OCI-LY7 (cell line): ENCODE measurements around the gene UQCRC1. TPM values are rescaled to one million over a fixed set of nuclear protein-coding genes. Genes with fewer than 3 reads are reported as not detected.

ENCODE experiments used
- BruUV-seq: library from RNA; stranded (reverse); fragments of 400-500 nt; replicated peaks from 2 replicates; lab custom pipeline; 2021; lab: Mats Ljungman, UMichigan
- CTCF ChIA-PET: fragments of 300-600 bp; sonication (Branson Sonifier 250); formaldehyde crosslinking; loops from one replicate; lab custom pipeline; 2022; ENCODE audit warnings: antibody characterized with exemption; ENCODE audit not compliant: unreplicated experiment; lab: Charles Lee
- POLR2A ChIA-PET: fragments of 300-600 bp; sonication (Branson Sonifier 250); formaldehyde crosslinking; loops from one replicate; lab custom pipeline; 2022; ENCODE audit warnings: antibody characterized with exemption; lab: Charles Lee
- DNase-seq: peaks from one replicate; pipeline ENCODE4 v3.0.0-alpha.2; 2015; ENCODE audit warnings: low spot score
- H2AFZ ChIP-seq: fragments of 200-600 bp; sonication (generic), shearing (Covaris generic); 2 replicates; pipeline ENCODE4 v1.6.1; 2014; ENCODE audit warnings: mild to moderate bottlenecking, antibody characterized with exemption, low read length, moderate library complexity
- H3K27ac ChIP-seq: fragments of 200-600 bp; sonication (generic); 2 replicates; pipeline ENCODE4 v1.5.1; 2014; ENCODE audit warnings: mixed run types, low read depth, mild to moderate bottlenecking, moderate library complexity, low read length, inconsistent platforms; ENCODE audit not compliant: poor library complexity, severe bottlenecking
- H3K36me3 ChIP-seq: fragments of 200-600 bp; sonication (generic); 2 replicates; pipeline ENCODE4 v1.6.1; 2014; ENCODE audit warnings: mild to moderate bottlenecking, antibody characterized with exemption, low read length, moderate library complexity, mixed read lengths; ENCODE audit not compliant: insufficient read depth
- H3K4me1 ChIP-seq: fragments of 200-600 bp; sonication (generic); 2 replicates; pipeline ENCODE4 v1.5.1; 2014; ENCODE audit warnings: mild to moderate bottlenecking, low read length; ENCODE audit not compliant: insufficient read depth, poor library complexity, severe bottlenecking
- H3K4me2 ChIP-seq: fragments of 200-600 bp; sonication (generic); 2 replicates; pipeline ENCODE4 v1.6.1; 2014; ENCODE audit warnings: mild to moderate bottlenecking, low read length
- H3K4me3 ChIP-seq: fragments of 200-600 bp; sonication (generic); 2 replicates; pipeline ENCODE4 v1.5.1; 2014; ENCODE audit warnings: mild to moderate bottlenecking, low read depth, low read length; ENCODE audit not compliant: poor library complexity, severe bottlenecking
- H3K79me2 ChIP-seq: fragments of 200-600 bp; sonication (generic); 2 replicates; pipeline ENCODE4 v1.6.1; 2016; ENCODE audit warnings: low read depth, mild to moderate bottlenecking, low read length, moderate library complexity, mixed read lengths; ENCODE audit not compliant: insufficient read depth
- H3K9me2 ChIP-seq: fragments of 200-600 bp; sonication (generic); 2 replicates; pipeline ENCODE4 v1.6.1; 2016; ENCODE audit warnings: mild to moderate bottlenecking, low read length, mixed read lengths; ENCODE audit not compliant: insufficient read depth
- H3K9me3 ChIP-seq: fragments of 200-600 bp; sonication (generic); 2 replicates; pipeline ENCODE4 v1.6.1; 2014; ENCODE audit warnings: mild to moderate bottlenecking, mixed run types, low read length, mixed read lengths
- H4K20me1 ChIP-seq: fragments of 200-600 bp; sonication (generic); 2 replicates; pipeline ENCODE4 v1.6.1; 2014; ENCODE audit warnings: mild to moderate bottlenecking, antibody characterized with exemption, low read length, moderate library complexity, mixed read lengths; ENCODE audit not compliant: insufficient read depth
- CTCF ChIP-seq: fragments of 200-600 bp; sonication (generic); conservative IDR thresholded peaks from 2 replicates; pipeline ENCODE4 v1.5.1; 2014; ENCODE audit warnings: mild to moderate bottlenecking, antibody characterized with exemption, low read length, moderate library complexity, mixed read lengths
- EZH2phosphoT487 ChIP-seq: fragments of 200-600 bp; sonication (generic); IDR thresholded peaks from 2 replicates; pipeline ENCODE4 v1.6.1; 2018; ENCODE audit warnings: low read depth, borderline replicate concordance, mild to moderate bottlenecking, mixed run types, antibody characterized with exemption, low read length, moderate library complexity, mixed read lengths
- intact Hi-C: fragments of 100-400 bp; cut with micrococcal nuclease; formaldehyde crosslinking; loops from one replicate; pipeline ENCODE4 v1.10.0; 2022; ENCODE audit not compliant: unreplicated experiment
- total RNA-seq, 2 experiments: library from RNA; depleted of rRNA in 1 of 2; stranded (reverse); fragments of >200 nt in 1 of 2; shearing (Covaris generic) in 1 of 2; gene quantifications; 2 replicates each; pipeline ENCODE4 v1.2.3, GENCODE V29; 2014 to 2022

The UQCRC1 gene
- total RNA-seq, 2 experiments from 2014 or later = 125 to 194 TPM

DNA sequence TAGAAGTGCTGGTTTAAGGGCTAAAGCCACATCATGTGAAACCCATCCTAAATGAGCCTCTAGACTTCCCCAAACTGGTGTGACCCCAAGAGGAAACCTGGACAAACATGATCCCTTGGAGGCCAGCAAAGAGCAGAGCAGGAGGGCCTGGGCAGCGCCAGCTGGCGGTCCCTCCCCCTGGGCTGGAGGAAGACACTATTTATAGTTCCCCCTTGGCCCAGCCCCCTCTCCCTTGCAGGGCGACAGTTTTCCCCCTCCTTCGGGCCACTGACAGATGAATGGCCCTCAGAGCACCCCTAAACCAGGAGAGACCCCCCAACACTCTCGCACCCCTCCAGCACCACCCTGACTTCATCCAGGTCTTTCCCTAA is 48.8 kb downstream of the UQCRC1 start:
- peak overlapping the region; percentile 35; the same call in 1 of the 2 replicates for H3K4me2 ChIP-seq
- peak overlapping the region; percentile 0 for H3K27ac ChIP-seq
- no peaks in the 10 kb centered on the region for H3K36me3 ChIP-seq
- H3K79me2 ChIP-seq = no peaks in the 10 kb centered on the region
- H3K9me2 ChIP-seq = no peaks in the 10 kb centered on the region
- TF ChIP-seq CTCF (no peak), EZH2phosphoT487 (no peak)
- H3K9me3 ChIP-seq = no peaks in the 10 kb centered on the region
- H4K20me1 ChIP-seq = no peaks in the 10 kb centered on the region
- H3K4me1 ChIP-seq = peaks cover 46% of the 10 kb centered on the region
- POLR2A ChIA-PET = no interaction called here
- CTCF ChIA-PET = interaction anchor here (0.6 to 0.8 kb wide), 2 partner anchors 29 to 88 kb away, joined by 3 to 4 read pairs; no protein-coding TSS in a partner anchor
- no peak overlapping the region for H3K4me3 ChIP-seq
- intact Hi-C loops = loop anchor here (5.0 kb wide), 1 partner anchor 102 kb away; the partner anchor contains the start of gene CELSR3
- BruUV-seq = no TSS peak
- H2AFZ ChIP-seq = peak overlapping the region; percentile 22; the same call in 1 of the 2 replicates
- no peak for DNase-seq

DNA sequence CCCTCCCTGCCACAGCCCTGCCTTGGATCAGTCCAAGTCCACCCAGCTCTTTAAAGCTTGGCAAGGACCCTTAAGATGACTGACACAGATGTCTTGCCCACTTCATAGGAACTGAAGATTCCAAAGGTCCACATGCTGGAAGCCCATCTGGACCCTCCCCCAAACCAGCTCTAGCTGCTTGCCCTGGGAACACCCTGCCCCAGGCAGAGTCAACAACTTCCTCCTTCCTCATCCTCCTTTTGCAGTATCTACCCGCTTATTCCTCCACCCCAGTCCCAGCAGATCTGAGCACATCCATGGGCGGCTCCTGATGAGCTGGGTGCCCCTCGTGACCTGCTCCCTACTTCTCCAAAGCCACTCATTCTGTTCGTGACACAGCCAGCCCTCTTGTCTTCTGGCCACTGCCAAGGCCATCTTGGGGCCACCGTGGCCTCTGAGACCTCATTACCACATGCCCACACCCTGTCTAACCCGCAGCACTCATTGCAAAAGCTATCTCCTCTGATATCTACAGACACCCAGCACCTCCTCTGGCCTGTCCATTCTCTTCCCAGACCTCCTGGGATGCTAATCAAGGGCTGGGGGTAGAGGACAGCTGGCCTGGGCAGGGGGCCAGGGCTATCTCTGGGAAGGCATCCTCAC is 50.8 kb downstream of the UQCRC1 start:
- Histone ChIP-seq H3K36me3 (no peaks in the 10 kb centered on the region), H2AFZ (no peak overlapping the region; the same call in 1 of the 2 replicates), H3K4me2 (peak overlapping the region; percentile 96; the same call in 1 of the 2 replicates), H4K20me1 (no peaks in the 10 kb centered on the region), H3K9me3 (no peaks in the 10 kb centered on the region), H3K4me3 (no peak overlapping the region), H3K79me2 (no peaks in the 10 kb centered on the region), H3K27ac (no peak overlapping the region), H3K4me1 (peaks cover 54% of the 10 kb centered on the region), H3K9me2 (no peaks in the 10 kb centered on the region)
- DNase-seq = no peak
- ChIA-PET CTCF (interaction anchor here (0.9 to 2.2 kb wide), 2 partner anchors 77 to 123 kb away, joined by 3 to 10 read pairs; no protein-coding TSS in a partner anchor), POLR2A (interaction anchor here (0.5 kb wide), 1 partner anchor 330 kb away, joined by 3 read pairs; no protein-coding TSS in a partner anchor)
- BruUV-seq = no TSS peak
- TF ChIP-seq EZH2phosphoT487 = no peak
- peak; percentile 65 for TF ChIP-seq CTCF
- intact Hi-C loops = loop anchor here (2.0 kb wide), 1 partner anchor 76 kb away; the partner anchor contains the start of gene SLC26A6
